ENCODE results near the gene IGSF3. TPM values are rescaled to one million over a fixed set of nuclear protein-coding genes. Genes with fewer than 3 reads are reported as not detected.

The IGSF3 gene
- total and polyA plus RNA-seq, 2 of the 8 experiments (the other 6 are each of a cell fraction or from before 2014, with no cell fraction given): 30.0 to 32.2 TPM

GRCh38 chr1:116628448-116628847 lies 39.1 kb downstream of the IGSF3 start:
- no peak for TF ChIP-seq RFX5 (IDR thresholded peaks at IDR 0.05; ENCODE audit: borderline replicate concordance, low read depth, low read length)
- no peak for TF ChIP-seq CHD2 (IDR thresholded peaks at IDR 0.05; ENCODE audit: low read length)
- TF ChIP-seq CBX5 (IDR thresholded peaks at IDR 0.05; ENCODE audit: low read depth, low read length): no peak
- TF ChIP-seq, protein P1, sequence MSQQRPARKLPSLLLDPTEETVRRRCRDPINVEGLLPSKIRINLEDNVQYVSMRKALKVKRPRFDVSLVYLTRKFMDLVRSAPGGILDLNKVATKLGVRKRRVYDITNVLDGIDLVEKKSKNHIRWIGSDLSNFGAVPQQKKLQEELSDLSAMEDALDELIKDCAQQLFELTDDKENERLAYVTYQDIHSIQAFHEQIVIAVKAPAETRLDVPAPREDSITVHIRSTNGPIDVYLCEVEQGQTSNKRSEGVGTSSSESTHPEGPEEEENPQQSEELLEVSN (IDR thresholded peaks at IDR 0.05): no peak
- TF ChIP-seq CBX8 (IDR thresholded peaks at IDR 0.05; ENCODE audit: borderline replicate concordance, low read depth, low read length): no peak
- TF ChIP-seq KDM4A (IDR thresholded peaks at IDR 0.05; ENCODE audit: low read depth, low read length, severe bottlenecking): no peak
- TF ChIP-seq BCL11A (IDR thresholded peaks at IDR 0.05; ENCODE audit: low read depth in 2 of 2, low read length in 2 of 2): no peak
- TF ChIP-seq RXRA (IDR thresholded peaks at IDR 0.05; ENCODE audit: insufficient read depth, low read depth, low read length): no peak
- H4K8ac ChIP-seq (ENCODE audit: extremely low read depth, insufficient read depth, low read length): no peak overlapping the region
- H3K9ac ChIP-seq (replicated peaks in 1 of 4; ENCODE audit: extremely low read depth in 1 of 4, low read depth in 3 of 4, low read length in 3 of 4): no peak overlapping the region
- no peaks in the 10 kb centered on the region; the same call in none of the 2 replicates for H3K79me1 ChIP-seq (ENCODE audit: low read depth, low read length)
- H3K27ac ChIP-seq (ENCODE audit: low read depth, low read length): no peak overlapping the region
- no peak overlapping the region for H3K14ac ChIP-seq (ENCODE audit: insufficient read length)
- H2BK120ac ChIP-seq (replicated peaks; ENCODE audit: low read depth, low read length): peak overlapping the region; percentile 33
- H3K56ac ChIP-seq (replicated peaks; ENCODE audit: insufficient read length, low read depth, low read length): no peak overlapping the region
- CTCF ChIA-PET (ENCODE audit: partially characterized antibody): interaction anchor here (0.6 to 2.6 kb wide), 5 partner anchors 33 to 1300 kb away, joined by 3 to 11 read pairs (median 3); no protein-coding TSS in a partner anchor
- peaks cover 6 to 19% (median 11%) of the 10 kb centered on the region in 4 experiments; a peak in 6 of 7 replicates for H3K4me1 ChIP-seq (replicated peaks in 1 of 4; ENCODE audit: control insufficient read depth in 3 of 4, insufficient read depth in 4 of 4, low read length in 3 of 4)
- H3K4me2 ChIP-seq (ENCODE audit: insufficient read depth in 1 of 2, low read depth in 2 of 2, low read length in 2 of 2): no peak overlapping the region
- H3K79me2 ChIP-seq (ENCODE audit: control insufficient read depth in 1 of 2, insufficient read depth in 2 of 2, low read length in 2 of 2): peaks cover 0 to 8% of the 10 kb centered on the region in 2 experiments; a peak in 1 of 4 replicates
- 82% methylated on average over 4 of the region's 4 CpGs; no CpG with 5 or more reads in 1 of the 2 experiments for WGBS, 2 experiments (ENCODE audit: extremely low coverage in 1 of 2, insufficient coverage in 1 of 2, insufficient read length in 1 of 2, insufficient replicate concordance in 2 of 2, low coverage in 1 of 2, low lambda C conversion rate in 2 of 2, missing lambda C conversion rate in 1 of 2)
- FAIRE-seq: no peak
- H4K91ac ChIP-seq (replicated peaks; ENCODE audit: insufficient read length, low read length): no peak overlapping the region
- H2BK5ac ChIP-seq (ENCODE audit: low read depth, low read length): no peak overlapping the region; the same call in 1 of the 2 replicates
- DNase-seq (ENCODE audit: low read depth in 1 of 2, low spot score in 2 of 2): no peak
- no peak overlapping the region for H3K23ac ChIP-seq (ENCODE audit: insufficient read length)
- no peaks in the 10 kb centered on the region for H3K36me3 ChIP-seq (ENCODE audit: control insufficient read depth in 2 of 4, insufficient read depth in 4 of 4, low read length in 3 of 4)
- H4K5ac ChIP-seq (ENCODE audit: insufficient read length, low read depth, low read length): no peak overlapping the region
- H2BK12ac ChIP-seq (ENCODE audit: low read depth, low read length): no peak overlapping the region
- no peak overlapping the region for H2AK5ac ChIP-seq (ENCODE audit: low read depth, low read length)
- H3K23me2 ChIP-seq (ENCODE audit: low read depth, low read length): 0 out of 2 replicates have a peak, but pooled peaks cover 2% of the 10 kb centered on the region
- no peaks in the 10 kb centered on the region for H3K27me3 ChIP-seq (replicated peaks in 1 of 4; ENCODE audit: control insufficient read depth in 3 of 4, extremely low read depth in 1 of 4, insufficient read depth in 3 of 4, low read length in 3 of 4)
- H2AFZ ChIP-seq (ENCODE audit: low read length): no peak overlapping the region
- H3K18ac ChIP-seq (ENCODE audit: extremely low read depth, low read length): no peak overlapping the region
- H3K9me3 ChIP-seq (ENCODE audit: insufficient read depth in 2 of 2, low read depth in 1 of 2, low read length in 1 of 2): no peaks in the 10 kb centered on the region
- no peak overlapping the region for H3K4ac ChIP-seq (replicated peaks; ENCODE audit: insufficient read length, low read depth, low read length)
- no peak overlapping the region for H2BK15ac ChIP-seq (ENCODE audit: low read length)
- H4K20me1 ChIP-seq (replicated peaks in 1 of 2; ENCODE audit: control insufficient read depth in 1 of 2, insufficient read depth in 2 of 2, low read length in 2 of 2): no peaks in the 10 kb centered on the region
- H2BK20ac ChIP-seq (ENCODE audit: low read length): no peak overlapping the region
- POLR2A ChIA-PET (ENCODE audit: partially characterized antibody): no interaction called here
- no peak overlapping the region for H3K4me3 ChIP-seq (ENCODE audit: extremely low read depth in 1 of 4, insufficient read depth in 2 of 4, low read depth in 3 of 4, low read length in 4 of 4)

All from H1 (cell line).